ENCODE results near the gene DRAP1. TPM values are rescaled to one million over a fixed set of nuclear protein-coding genes. Genes with fewer than 3 reads are reported as not detected.

The DRAP1 gene
- total and polyA plus RNA-seq, 9 of the 15 experiments (the other 6 are each of a cell fraction or from before 2014, with no cell fraction given) = 9.6 to 200 (median 92.9) TPM

- TF ChIP-seq BACH1 (tag; IDR thresholded peaks at IDR 0.05) (peak; percentile 86), MLLT1 (IDR thresholded peaks at IDR 0.05) (peak; percentile 75 to 78), DDX20 (tag; IDR thresholded peaks at IDR 0.05; ENCODE audit: low read depth) (no peak), MYC (IDR thresholded peaks at IDR 0.05; ENCODE audit: low read depth, low read length) (peak; percentile 98), MYC (CRISPR knock-in tag; IDR thresholded peaks at IDR 0.05; ENCODE audit: borderline replicate concordance, low read depth) (peak; percentile 94), MAFK (IDR thresholded peaks at IDR 0.05; ENCODE audit: low read length) (peak; percentile 77), MTA1 (IDR thresholded peaks at IDR 0.05; ENCODE audit: borderline replicate concordance) (no peak), CBFB (CRISPR knock-in tag; IDR thresholded peaks at IDR 0.05) (no peak), ZNF41 (CRISPR knock-in tag; conservative IDR thresholded peaks at IDR 0.05) (no peak)
Observed at GRCh38 chr11:65899356-65900124, 19.7 kb upstream of the DRAP1 start (continued).
